Measurements from ENCODE around the gene C20orf204.

The C20orf204 gene

DNA sequence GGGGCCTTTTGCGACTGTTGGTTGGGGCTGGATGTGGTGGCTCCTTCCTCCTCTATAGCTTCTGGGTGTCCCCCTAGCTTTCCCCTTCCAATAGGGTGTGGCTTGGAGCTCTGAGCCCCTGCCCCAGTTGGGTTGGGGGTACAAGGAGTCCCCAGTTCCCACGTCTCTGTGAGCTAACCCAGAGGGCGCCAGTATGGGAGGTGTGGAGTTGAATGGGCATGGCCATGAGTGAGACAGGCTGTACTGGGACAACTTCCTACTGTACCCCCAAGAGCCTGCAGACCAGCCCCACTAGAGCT, 1.2 kb downstream of the C20orf204 start:
- no peak overlapping the region for H3K23ac ChIP-seq (ENCODE audit: low read length)
- no peak overlapping the region for H3K27ac ChIP-seq (ENCODE audit: low read depth, low read length)
- no peak overlapping the region for H3K4me2 ChIP-seq (ENCODE audit: low read length)
- no peak overlapping the region for H3K4me3 ChIP-seq (ENCODE audit: low read length)
- peaks cover 2% of the 10 kb centered on the region for H3K4me1 ChIP-seq (ENCODE audit: control insufficient read depth, low read depth, low read length)
- no peak overlapping the region for H3K4ac ChIP-seq (ENCODE audit: low read depth, low read length)
- H3K56ac ChIP-seq (ENCODE audit: low read length): no peak overlapping the region
- H2AK5ac ChIP-seq (ENCODE audit: low read length): no peak overlapping the region
- no peak overlapping the region for H2BK120ac ChIP-seq (ENCODE audit: low read depth, low read length)
- H3K79me1 ChIP-seq (ENCODE audit: low read length): no peaks in the 10 kb centered on the region
- no peak overlapping the region for H2BK15ac ChIP-seq (replicated peaks; ENCODE audit: low read depth)
- no peak overlapping the region for H3K18ac ChIP-seq (ENCODE audit: low read length)
- H3K79me2 ChIP-seq (ENCODE audit: control insufficient read depth, insufficient read depth, low read length): no peaks in the 10 kb centered on the region
- WGBS (ENCODE audit: extremely low coverage, insufficient coverage, low lambda C conversion rate): no CpG with 5 or more reads among the region's 3 CpGs
- peaks cover 7% of the 10 kb centered on the region for H3K27me3 ChIP-seq (ENCODE audit: insufficient read depth, low read length, poor library complexity)
- DNase-seq: no peak
- H3K36me3 ChIP-seq (ENCODE audit: control insufficient read depth, insufficient read depth, low read length): peaks cover 2% of the 10 kb centered on the region
- no peak overlapping the region for H4K5ac ChIP-seq (ENCODE audit: low read length)
- no peak overlapping the region for H4K8ac ChIP-seq (ENCODE audit: low read depth, low read length)
- no peak overlapping the region for H3K9ac ChIP-seq (ENCODE audit: low read length)
- no peak overlapping the region for H2BK5ac ChIP-seq (ENCODE audit: low read length)

GRCh38 chr20:64037498-64038213, 1.7 kb downstream of the C20orf204 start:
- Histone ChIP-seq H3K4me2 (ENCODE audit: low read length) (peak overlapping the region; percentile 40), H2BK15ac (replicated peaks; ENCODE audit: low read depth) (no peak overlapping the region), H2AK5ac (ENCODE audit: low read length) (no peak overlapping the region), H4K8ac (ENCODE audit: low read depth, low read length) (no peak overlapping the region), H3K79me1 (ENCODE audit: low read length) (no peaks in the 10 kb centered on the region), H3K9ac (ENCODE audit: low read length) (no peak overlapping the region), H3K4me1 (ENCODE audit: control insufficient read depth, low read depth, low read length) (peaks cover 2% of the 10 kb centered on the region), H3K56ac (ENCODE audit: low read length) (no peak overlapping the region), H3K27ac (ENCODE audit: low read depth, low read length) (no peak overlapping the region), H3K4ac (ENCODE audit: low read depth, low read length) (no peak overlapping the region), H3K36me3 (ENCODE audit: control insufficient read depth, insufficient read depth, low read length) (peaks cover 2% of the 10 kb centered on the region), H3K18ac (ENCODE audit: low read length) (no peak overlapping the region), H3K4me3 (ENCODE audit: low read length) (no peak overlapping the region), H3K27me3 (ENCODE audit: insufficient read depth, low read length, poor library complexity) (peaks cover 10% of the 10 kb centered on the region), H4K5ac (ENCODE audit: low read length) (no peak overlapping the region), H2BK120ac (ENCODE audit: low read depth, low read length) (no peak overlapping the region), H3K23ac (ENCODE audit: low read length) (no peak overlapping the region), H2BK5ac (ENCODE audit: low read length) (no peak overlapping the region), H3K79me2 (ENCODE audit: control insufficient read depth, insufficient read depth, low read length) (no peaks in the 10 kb centered on the region)
- DNase-seq: peak; percentile 51
- WGBS (ENCODE audit: extremely low coverage, insufficient coverage, low lambda C conversion rate): no CpG with 5 or more reads among the region's 36 CpGs

DNA sequence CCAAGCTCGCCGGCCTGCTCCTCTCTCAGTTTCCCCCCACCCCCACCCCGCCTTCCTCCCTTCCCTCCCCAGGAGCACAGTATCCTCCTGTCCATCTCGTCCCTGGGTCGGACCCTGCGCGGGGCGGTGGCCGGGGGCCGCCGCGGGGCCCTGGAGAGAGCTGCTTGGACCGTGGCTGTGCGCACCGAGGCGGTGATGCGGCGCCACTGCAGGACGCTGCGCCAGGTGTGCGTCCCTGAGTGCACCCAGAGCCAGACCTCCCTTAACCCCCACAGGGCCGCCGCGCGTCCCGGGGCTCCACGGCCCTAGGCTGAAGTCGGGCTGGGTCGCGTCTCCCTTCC, 2.2 kb downstream of the C20orf204 start:
- Histone ChIP-seq H4K8ac (ENCODE audit: low read depth, low read length) (no peak overlapping the region), H3K23ac (ENCODE audit: low read length) (peak overlapping the region; percentile 45), H3K56ac (ENCODE audit: low read length) (peak overlapping the region; percentile 92), H2BK120ac (ENCODE audit: low read depth, low read length) (no peak overlapping the region), H3K9ac (ENCODE audit: low read length) (peak overlapping the region; percentile 69), H3K27me3 (ENCODE audit: insufficient read depth, low read length, poor library complexity) (peaks cover 10% of the 10 kb centered on the region), H3K4me2 (ENCODE audit: low read length) (peak overlapping the region; percentile 48), H3K4me3 (ENCODE audit: low read length) (no peak overlapping the region), H3K27ac (ENCODE audit: low read depth, low read length) (no peak overlapping the region), H2AK5ac (ENCODE audit: low read length) (no peak overlapping the region), H2BK15ac (replicated peaks; ENCODE audit: low read depth) (no peak overlapping the region), H3K36me3 (ENCODE audit: control insufficient read depth, insufficient read depth, low read length) (peaks cover 2% of the 10 kb centered on the region), H3K79me1 (ENCODE audit: low read length) (no peaks in the 10 kb centered on the region), H3K4ac (ENCODE audit: low read depth, low read length) (no peak overlapping the region), H4K5ac (ENCODE audit: low read length) (no peak overlapping the region), H2BK5ac (ENCODE audit: low read length) (no peak overlapping the region), H3K4me1 (ENCODE audit: control insufficient read depth, low read depth, low read length) (peaks cover 2% of the 10 kb centered on the region), H3K18ac (ENCODE audit: low read length) (no peak overlapping the region), H3K79me2 (ENCODE audit: control insufficient read depth, insufficient read depth, low read length) (no peaks in the 10 kb centered on the region)
- no peak for DNase-seq
- no CpG with 5 or more reads among the region's 30 CpGs for WGBS (ENCODE audit: extremely low coverage, insufficient coverage, low lambda C conversion rate)

DNA sequence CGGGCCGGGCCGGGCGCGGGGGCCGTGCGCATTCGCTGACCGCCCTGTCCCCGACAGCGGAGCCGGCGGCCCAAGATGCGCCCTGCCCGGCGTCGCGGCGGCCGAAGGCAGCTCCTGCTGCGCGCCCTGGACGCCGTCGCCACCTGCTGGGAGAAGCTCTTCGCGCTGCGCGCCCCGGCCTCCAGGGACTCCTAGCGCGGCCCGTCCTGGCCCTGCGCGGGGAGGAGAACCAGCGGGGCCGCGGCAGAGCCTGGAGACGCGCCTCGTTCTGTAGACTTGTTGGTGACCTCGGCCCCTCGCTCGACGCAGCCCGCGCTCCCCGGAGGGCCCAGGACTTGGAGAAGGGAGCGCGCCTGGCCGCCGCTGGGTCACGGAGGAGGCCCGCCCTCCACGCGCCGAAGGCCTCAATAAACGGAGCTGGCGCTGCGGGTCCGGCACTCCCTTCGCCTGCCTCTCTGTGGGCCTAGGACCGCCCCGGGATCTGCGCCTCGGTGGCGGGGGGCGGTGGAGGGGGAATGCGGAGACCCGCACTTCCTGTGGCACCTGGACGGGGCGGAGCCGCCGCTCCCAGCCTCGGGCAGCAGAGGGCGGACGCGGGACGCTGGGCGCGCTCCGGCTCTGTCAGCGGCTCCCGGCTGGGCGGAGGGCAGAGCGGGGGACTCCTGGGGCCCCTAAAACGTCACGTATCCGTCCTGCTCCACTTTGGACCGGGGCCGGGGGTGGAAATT, 2.7 kb downstream of the C20orf204 start:
- peak overlapping the region; percentile 92 for H3K56ac ChIP-seq (ENCODE audit: low read length)
- peaks cover 10% of the 10 kb centered on the region for H3K27me3 ChIP-seq (ENCODE audit: insufficient read depth, low read length, poor library complexity)
- no CpG with 5 or more reads among the region's 91 CpGs for WGBS (ENCODE audit: extremely low coverage, insufficient coverage, low lambda C conversion rate)
- peak; percentile 78 for DNase-seq
- H3K4me2 ChIP-seq (ENCODE audit: low read length): peak overlapping the region; percentile 48
- H3K4me1 ChIP-seq (ENCODE audit: control insufficient read depth, low read depth, low read length): peaks cover 2% of the 10 kb centered on the region
- H2BK5ac ChIP-seq (ENCODE audit: low read length): no peak overlapping the region
- H3K36me3 ChIP-seq (ENCODE audit: control insufficient read depth, insufficient read depth, low read length): peaks cover 2% of the 10 kb centered on the region
- H4K8ac ChIP-seq (ENCODE audit: low read depth, low read length): no peak overlapping the region
- H2AK5ac ChIP-seq (ENCODE audit: low read length): no peak overlapping the region
- H3K9ac ChIP-seq (ENCODE audit: low read length): peak overlapping the region; percentile 69
- H3K4ac ChIP-seq (ENCODE audit: low read depth, low read length): peak overlapping the region; percentile 18
- H2BK15ac ChIP-seq (replicated peaks; ENCODE audit: low read depth): no peak overlapping the region
- no peak overlapping the region for H3K27ac ChIP-seq (ENCODE audit: low read depth, low read length)
- H3K4me3 ChIP-seq (ENCODE audit: low read length): peak overlapping the region; percentile 19
- no peak overlapping the region for H3K18ac ChIP-seq (ENCODE audit: low read length)
- no peaks in the 10 kb centered on the region for H3K79me1 ChIP-seq (ENCODE audit: low read length)
- H2BK120ac ChIP-seq (ENCODE audit: low read depth, low read length): no peak overlapping the region
- no peak overlapping the region for H4K5ac ChIP-seq (ENCODE audit: low read length)
- H3K79me2 ChIP-seq (ENCODE audit: control insufficient read depth, insufficient read depth, low read length): no peaks in the 10 kb centered on the region
- peak overlapping the region; percentile 45 for H3K23ac ChIP-seq (ENCODE audit: low read length)

GRCh38 chr20:64039293-64040160, 3.5 kb downstream of the C20orf204 start:
- H2BK5ac ChIP-seq (ENCODE audit: low read length): no peak overlapping the region
- no peak overlapping the region for H3K27ac ChIP-seq (ENCODE audit: low read depth, low read length)
- H3K4me2 ChIP-seq (ENCODE audit: low read length): peak overlapping the region; percentile 44
- H3K4me3 ChIP-seq (ENCODE audit: low read length): no peak overlapping the region
- peaks cover 2% of the 10 kb centered on the region for H3K4me1 ChIP-seq (ENCODE audit: control insufficient read depth, low read depth, low read length)
- no peak overlapping the region for H3K23ac ChIP-seq (ENCODE audit: low read length)
- H3K9ac ChIP-seq (ENCODE audit: low read length): peak overlapping the region; percentile 58
- peaks cover 10% of the 10 kb centered on the region for H3K27me3 ChIP-seq (ENCODE audit: insufficient read depth, low read length, poor library complexity)
- H3K56ac ChIP-seq (ENCODE audit: low read length): peak overlapping the region; percentile 80
- H2BK120ac ChIP-seq (ENCODE audit: low read depth, low read length): no peak overlapping the region
- no peak overlapping the region for H3K18ac ChIP-seq (ENCODE audit: low read length)
- H2BK15ac ChIP-seq (replicated peaks; ENCODE audit: low read depth): no peak overlapping the region
- H4K8ac ChIP-seq (ENCODE audit: low read depth, low read length): no peak overlapping the region
- H3K36me3 ChIP-seq (ENCODE audit: control insufficient read depth, insufficient read depth, low read length): no peaks in the 10 kb centered on the region
- DNase-seq: no peak
- no peaks in the 10 kb centered on the region for H3K79me1 ChIP-seq (ENCODE audit: low read length)
- no peak overlapping the region for H3K4ac ChIP-seq (ENCODE audit: low read depth, low read length)
- H4K5ac ChIP-seq (ENCODE audit: low read length): no peak overlapping the region
- H3K79me2 ChIP-seq (ENCODE audit: control insufficient read depth, insufficient read depth, low read length): no peaks in the 10 kb centered on the region
- H2AK5ac ChIP-seq (ENCODE audit: low read length): no peak overlapping the region
- WGBS (ENCODE audit: extremely low coverage, insufficient coverage, low lambda C conversion rate): no CpG with 5 or more reads among the region's 17 CpGs

All from mesendoderm (in vitro differentiated cells).